A549 (cell line): ENCODE measurements around the gene ZNF786. TPM values are rescaled to one million over a fixed set of nuclear protein-coding genes. Genes with fewer than 3 reads are reported as not detected.

Experiments
- ATAC-seq, 2 experiments: fragments of 200-7000 bp in 1 of 2; fragments of >200 bp in 1 of 2; cut with Nextera tagmentation in 1 of 2; cut with Tn5 transposase in 1 of 2; 3 replicates each; pipeline versions ENCODE4 v1.8.0 to v1.9.1; 2018 to 2020; ENCODE audit warnings: mild to moderate bottlenecking in 1 of 2, moderate library complexity in 1 of 2
- CTCF ChIA-PET: fragments of 300-600 bp; sonication (Branson Sonifier 250); formaldehyde crosslinking; extraction: SDS; loops from one replicate; lab custom pipeline; 2021; ENCODE audit warnings: antibody characterized with exemption, inconsistent platforms; lab: Yijun Ruan, JAX
- POLR2A ChIA-PET: fragments of 350-600 bp; formaldehyde crosslinking; extraction: SDS; loops from one replicate; lab custom pipeline; 2021; ENCODE audit warnings: antibody characterized with exemption, inconsistent platforms; lab: Yijun Ruan, JAX
- DNase-seq, 2 experiments: peaks; one replicate each; pipeline versions ENCODE4 v3.0.0 to v3.0.0-alpha.2; 2011 to 2016; ENCODE audit warnings: low read depth in 1 of 2, low spot score in 1 of 2
- FAIRE-seq: peaks from 2 replicates; lab custom pipeline; 2011; peaks lifted over from hg19 to GRCh38; lab: Jason Lieb, UNC
- H3K27ac ChIP-seq, 2 experiments: fragments of >200 bp; sonication (Bioruptor Twin); formaldehyde crosslinking; 3 replicates each; pipeline ENCODE4 v1.5.1; 2016 to 2017
- H3K4me1 ChIP-seq: fragments of >200 bp; sonication (Bioruptor Twin); formaldehyde crosslinking; 3 replicates; pipeline ENCODE4 v1.6.1; 2016
- H3K4me2 ChIP-seq: fragments of >200 bp; sonication (Bioruptor Twin); formaldehyde crosslinking; 3 replicates; pipeline ENCODE4 v1.6.1; 2016
- H3K4me3 ChIP-seq: fragments of >200 bp; sonication (Bioruptor Twin); formaldehyde crosslinking; 3 replicates; pipeline ENCODE4 v1.5.1; 2016
- H3K9me3 ChIP-seq: fragments of >200 bp; sonication (Bioruptor Twin); formaldehyde crosslinking; 3 replicates; pipeline ENCODE4 v1.6.1; 2016
- BHLHE40 ChIP-seq: IDR thresholded peaks from 2 replicates; pipeline ENCODE4 v1.6.1; 2012; ENCODE audit warnings: low read depth, low read length, inconsistent platforms
- CBX8 ChIP-seq: fragments of 200-600 bp; sonication (generic); IDR thresholded peaks from 2 replicates; pipeline ENCODE4 v1.6.1; 2016
- EP300 ChIP-seq, 2 experiments: fragments of >200 bp; sonication (Bioruptor Twin); formaldehyde crosslinking; IDR thresholded peaks; 2 replicates in 1 of 2; 3 replicates in 1 of 2; pipeline ENCODE4 v1.6.1; 2016 to 2017
- GATA3 ChIP-seq: IDR thresholded peaks from 2 replicates; pipeline ENCODE4 v1.6.1; 2012; ENCODE audit warnings: borderline replicate concordance
- HEYL ChIP-seq: fragments of 250-450 bp; sonication (Bioruptor Pico); IDR thresholded peaks from 2 replicates; pipeline ENCODE4 v1.8.0; 2021; ENCODE audit warnings: mild to moderate bottlenecking, moderate library complexity
- HOXB13 ChIP-seq: fragments of 250-450 bp; sonication (Bioruptor Pico); IDR thresholded peaks from 2 replicates; pipeline ENCODE4 v1.5.0; 2020; ENCODE audit warnings: low read depth, mild to moderate bottlenecking, moderate library complexity
- HOXB5 ChIP-seq: fragments of 250-450 bp; sonication (Bioruptor Pico); IDR thresholded peaks from 2 replicates; pipeline ENCODE4 v1.5.0; 2020; ENCODE audit warnings: mild to moderate bottlenecking, moderate library complexity
- KDM5A ChIP-seq: fragments of 200-600 bp; sonication (generic); IDR thresholded peaks from 2 replicates; pipeline ENCODE4 v1.6.1; 2016; ENCODE audit warnings: antibody characterized with exemption, mild to moderate bottlenecking
- MAFK ChIP-seq: fragments of 450-650 bp; IDR thresholded peaks from 2 replicates; pipeline ENCODE4 v1.6.1; 2014; ENCODE audit not compliant: partially characterized antibody
- NFE2L2 ChIP-seq: fragments of 150-350 bp; conservative IDR thresholded peaks from 2 replicates; pipeline ENCODE4 v1.6.1; 2014; ENCODE audit warnings: low read length
- RAD21 ChIP-seq, 2 experiments: fragments of >200 bp in 1 of 2; sonication (Bioruptor Twin) in 1 of 2; formaldehyde crosslinking in 1 of 2; IDR thresholded peaks in 1 of 2; conservative IDR thresholded peaks in 1 of 2; 2 replicates in 1 of 2; 3 replicates in 1 of 2; pipeline ENCODE4 v1.6.1; 2012 to 2018; ENCODE audit warnings: inconsistent platforms in 1 of 2
- ZC3H11A ChIP-seq: fragments of 450-650 bp; IDR thresholded peaks from 2 replicates; pipeline ENCODE4 v1.6.1; 2014; ENCODE audit warnings: antibody characterized with exemption, mild to moderate bottlenecking
- WGBS: methylation state at CpG from one replicate; pipeline ENCODE4 v1.1.6; 2017; ENCODE audit errors: missing lambda C conversion rate; 5-methylcytosine and 5-hydroxymethylcytosine counted together
- polyA plus RNA-seq, 4 experiments: library from polyadenylated mRNA; depleted of rRNA in 3 of 4; stranded (reverse); fragments of >200 nt; fragmentation: RNase III in 1 of 4; extraction: RNeasy Plus Mini Kit Qiagen cat#74134 plus additional on column Dnase treatment in 1 of 4; gene quantifications; 2 replicates in 3 of 4; 3 replicates in 1 of 4; pipeline ENCODE4 v1.2.3, GENCODE V29; 2011 to 2017
- TF ChIP-seq, protein P1 (sequence below): fragments of 250-450 bp; sonication (Bioruptor Pico); IDR thresholded peaks from 2 replicates; pipeline ENCODE4 v1.5.0; 2020; ENCODE audit warnings: low read depth, mild to moderate bottlenecking, moderate library complexity
- TF ChIP-seq, protein P2 (sequence below): IDR thresholded peaks from 2 replicates; pipeline ENCODE4 v1.6.1; 2012
- TF ChIP-seq, protein P3 (sequence below): fragments of 150-350 bp; IDR thresholded peaks from 2 replicates; pipeline ENCODE4 v1.6.1; 2014; ENCODE audit warnings: low read depth, mild to moderate bottlenecking, low read length
- TF ChIP-seq, protein P4 (sequence below): fragments of 450-650 bp; IDR thresholded peaks from 2 replicates; pipeline ENCODE4 v1.6.1; 2014; ENCODE audit warnings: antibody characterized with exemption

ZNF786 gene
- polyA plus RNA-seq, 2 of the 4 experiments (the other 2 are of a cell fraction), result 4.6 to 4.9 TPM

DNA sequence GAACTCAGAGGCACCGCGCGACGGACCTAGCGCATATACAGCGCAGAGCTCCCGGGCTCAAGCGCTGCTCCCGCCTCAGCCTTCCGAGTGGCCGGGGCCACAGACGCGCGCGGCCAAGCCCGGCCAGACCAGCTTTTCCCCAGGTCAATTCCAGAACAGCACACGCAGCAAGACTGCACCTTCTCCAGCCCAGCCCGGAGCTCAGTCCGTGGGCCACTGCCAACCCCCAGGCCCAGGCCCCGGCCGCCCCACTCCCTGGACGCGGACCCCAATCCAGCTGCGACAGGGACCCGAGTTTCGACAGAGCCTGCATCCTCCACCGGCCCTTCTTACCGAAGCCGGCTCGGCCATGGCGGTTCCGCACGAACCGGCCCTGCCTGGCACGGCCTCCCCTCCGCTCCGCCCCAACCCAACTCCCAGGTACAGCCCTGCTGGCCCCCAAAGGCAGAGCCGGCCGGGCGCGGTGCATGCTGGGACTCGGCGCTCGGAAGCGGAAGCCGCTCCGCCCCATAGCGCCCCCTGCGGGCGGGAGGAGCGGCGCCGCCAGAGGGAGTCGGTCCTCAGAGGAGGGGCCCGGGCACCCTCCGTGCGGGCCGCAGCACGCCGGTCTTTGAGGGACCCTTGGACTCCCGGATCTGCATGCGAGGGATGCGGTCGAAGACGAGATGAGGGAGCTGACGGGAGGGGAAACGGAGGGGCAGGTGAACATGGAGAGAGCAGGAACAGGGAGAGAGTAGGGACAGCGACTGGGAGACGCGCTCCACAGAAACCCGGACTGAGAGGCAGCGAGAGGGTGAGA, 35.5 kb upstream of the ZNF786 start, which contains the start of gene ZNF425 (continued):
- no peak for TF ChIP-seq ZC3H11A
- TF ChIP-seq, protein P1, sequence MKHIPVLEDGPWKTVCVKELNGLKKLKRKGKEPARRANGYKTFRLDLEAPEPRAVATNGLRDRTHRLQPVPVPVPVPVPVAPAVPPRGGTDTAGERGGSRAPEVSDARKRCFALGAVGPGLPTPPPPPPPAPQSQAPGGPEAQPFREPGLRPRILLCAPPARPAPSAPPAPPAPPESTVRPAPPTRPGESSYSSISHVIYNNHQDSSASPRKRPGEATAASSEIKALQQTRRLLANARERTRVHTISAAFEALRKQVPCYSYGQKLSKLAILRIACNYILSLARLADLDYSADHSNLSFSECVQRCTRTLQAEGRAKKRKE (CRISPR knock-in tag), result no peak; the same call in 1 of the 2 replicates
- TF ChIP-seq HEYL (CRISPR knock-in tag), result no peak
- TF ChIP-seq, protein P2, sequence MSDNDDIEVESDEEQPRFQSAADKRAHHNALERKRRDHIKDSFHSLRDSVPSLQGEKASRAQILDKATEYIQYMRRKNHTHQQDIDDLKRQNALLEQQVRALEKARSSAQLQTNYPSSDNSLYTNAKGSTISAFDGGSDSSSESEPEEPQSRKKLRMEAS, result peak; percentile 86

DNA sequence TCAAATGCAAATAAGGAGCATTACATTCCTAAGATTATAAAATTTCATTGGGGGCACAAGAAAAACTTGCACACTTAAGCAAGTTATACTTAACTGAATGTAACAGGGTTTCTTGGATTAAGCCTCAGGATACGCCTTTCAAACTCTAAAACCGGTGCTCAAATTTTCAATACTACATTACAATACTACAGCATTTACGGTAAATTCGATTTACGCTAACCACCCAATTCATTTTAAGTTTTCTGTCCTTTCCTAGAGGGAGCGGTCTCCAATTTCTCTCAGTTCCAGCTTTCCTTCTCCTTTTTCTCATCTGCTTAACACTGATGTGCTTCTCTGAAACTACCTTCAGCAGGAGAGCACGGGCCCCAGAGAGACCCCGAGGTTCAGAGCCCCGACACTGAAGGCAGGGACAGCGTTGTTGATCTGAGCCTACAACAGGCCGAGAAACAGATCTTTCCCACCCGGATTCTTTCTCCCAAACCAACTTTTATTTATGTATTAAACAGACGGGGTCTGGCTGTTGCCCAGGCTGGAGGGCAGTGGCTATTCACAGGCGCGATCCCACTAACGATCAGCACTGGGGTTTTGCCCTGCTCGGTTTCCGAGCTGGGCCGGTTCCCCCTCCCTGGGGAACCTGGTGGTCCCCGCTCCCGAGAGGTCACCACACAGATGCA, 34.8 kb upstream of the ZNF786 start:
- FAIRE-seq (no peak), ATAC-seq (peak in 1 of 2 experiments; percentile 1; a peak in 3 of 6 replicates), DNase-seq (no peak)
- POLR2A ChIA-PET, result interaction anchor here (1.0 to 1.6 kb wide), 9 partner anchors 8 to 335 kb away, joined by 3 to 11 read pairs (median 4); partner anchors contain the start of genes ZNF398, ZNF777 and ZNF783
- Histone ChIP-seq H3K4me1 (peaks cover 14% of the 10 kb centered on the region), H3K4me3 (peak overlapping the region; percentile 99), H3K9me3 (no peaks in the 10 kb centered on the region), H3K4me2 (peak overlapping the region; percentile 89), H3K27ac (peak overlapping the region; percentile 95 to 96)
- 9% methylated on average over 21 of the region's 21 CpGs for WGBS
- CTCF ChIA-PET, result interaction anchor here (0.5 to 7.6 kb wide), 21 partner anchors 8 to 335 kb away, joined by 3 to 84 read pairs (median 5); partner anchors contain the start of genes ZNF282, ZNF398 and ZNF777
- TF ChIP-seq GATA3 (no peak), NFE2L2 (no peak), KDM5A (no peak), MAFK (no peak), HOXB13 (CRISPR knock-in tag) (no peak), RAD21 (conservative IDR thresholded peaks at IDR 0.05 in 1 of 2, IDR thresholded peaks at IDR 0.05 in 1 of 2) (no peak), HOXB5 (CRISPR knock-in tag) (no peak), EP300 (IDR thresholded peaks at IDR 0.05) (no peak), CBX8 (no peak), BHLHE40 (no peak)
- TF ChIP-seq, protein P3, sequence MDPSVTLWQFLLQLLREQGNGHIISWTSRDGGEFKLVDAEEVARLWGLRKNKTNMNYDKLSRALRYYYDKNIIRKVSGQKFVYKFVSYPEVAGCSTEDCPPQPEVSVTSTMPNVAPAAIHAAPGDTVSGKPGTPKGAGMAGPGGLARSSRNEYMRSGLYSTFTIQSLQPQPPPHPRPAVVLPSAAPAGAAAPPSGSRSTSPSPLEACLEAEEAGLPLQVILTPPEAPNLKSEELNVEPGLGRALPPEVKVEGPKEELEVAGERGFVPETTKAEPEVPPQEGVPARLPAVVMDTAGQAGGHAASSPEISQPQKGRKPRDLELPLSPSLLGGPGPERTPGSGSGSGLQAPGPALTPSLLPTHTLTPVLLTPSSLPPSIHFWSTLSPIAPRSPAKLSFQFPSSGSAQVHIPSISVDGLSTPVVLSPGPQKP, result no peak
- TF ChIP-seq, protein P4, sequence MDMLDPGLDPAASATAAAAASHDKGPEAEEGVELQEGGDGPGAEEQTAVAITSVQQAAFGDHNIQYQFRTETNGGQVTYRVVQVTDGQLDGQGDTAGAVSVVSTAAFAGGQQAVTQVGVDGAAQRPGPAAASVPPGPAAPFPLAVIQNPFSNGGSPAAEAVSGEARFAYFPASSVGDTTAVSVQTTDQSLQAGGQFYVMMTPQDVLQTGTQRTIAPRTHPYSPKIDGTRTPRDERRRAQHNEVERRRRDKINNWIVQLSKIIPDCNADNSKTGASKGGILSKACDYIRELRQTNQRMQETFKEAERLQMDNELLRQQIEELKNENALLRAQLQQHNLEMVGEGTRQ, result no peak

DNA sequence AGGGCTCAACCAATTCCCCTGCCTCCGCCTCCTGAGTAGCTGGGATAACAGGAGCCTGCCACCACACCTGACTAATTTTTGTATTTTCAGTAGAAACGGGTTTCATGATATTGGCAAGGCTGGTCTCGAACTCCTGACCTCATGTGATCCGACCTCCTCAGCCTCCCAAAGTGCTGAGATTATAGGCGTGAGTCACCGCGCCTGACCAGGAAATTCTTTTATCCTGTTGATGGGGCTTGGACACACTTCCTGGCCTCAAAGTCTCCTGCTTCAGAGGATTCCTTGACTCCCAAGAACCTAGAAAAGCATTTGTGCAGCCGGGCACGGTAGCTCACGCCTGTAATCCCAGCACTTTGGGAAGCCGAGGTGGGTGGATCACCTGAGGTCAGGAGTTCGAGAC, 19.5 kb upstream of the ZNF786 start:
- Histone ChIP-seq H3K4me3 (no peak overlapping the region), H3K4me1 (no peaks in the 10 kb centered on the region), H3K4me2 (no peak overlapping the region)
- CTCF ChIA-PET, result interaction anchor here (6.7 kb wide), 1 partner anchor 16 kb away, joined by 32 read pairs; the partner anchor contains the start of gene ZNF425
- no peak for ATAC-seq
- POLR2A ChIA-PET, result no interaction called here
- no peak for TF ChIP-seq ZC3H11A
- TF ChIP-seq, all 56 proteins: peak for 0
- DNase-seq (no peak), FAIRE-seq (no peak)
- WGBS, result 81% methylated on average over 12 of the region's 12 CpGs
- Histone ChIP-seq H3K27ac (no peak overlapping the region), H3K9me3 (no peaks in the 10 kb centered on the region)
